ENCODE measurements around the gene AMOTL1.

DNA sequence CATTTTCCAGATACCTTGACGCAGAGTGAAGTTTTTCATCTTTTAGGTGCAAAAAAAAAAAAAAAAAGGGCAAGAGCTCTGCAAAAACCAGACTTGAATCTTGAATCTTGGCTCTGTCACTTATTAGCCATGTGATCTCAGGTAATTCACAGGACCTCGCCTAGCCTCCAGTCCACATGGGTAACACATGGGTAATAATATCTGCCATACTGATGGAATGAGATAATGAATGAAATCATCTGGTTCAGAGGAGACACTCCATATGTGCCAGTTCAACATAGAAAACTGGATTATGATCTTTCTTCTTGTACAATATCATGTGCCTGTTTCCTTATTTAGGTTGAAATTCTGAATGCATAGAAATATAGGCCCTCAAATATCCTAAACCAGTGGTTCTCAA, 8.6 kb upstream of the AMOTL1 start:
- TF ChIP-seq SUZ12 (IDR thresholded peaks at IDR 0.05; ENCODE audit: extremely low read depth, insufficient read depth, insufficient read length) = no peak
- TF ChIP-seq YY1 (IDR thresholded peaks at IDR 0.05; ENCODE audit: insufficient read depth, insufficient read length) = no peak
- TF ChIP-seq ZNF274 (IDR thresholded peaks at IDR 0.05; ENCODE audit: low read depth, low read length) = no peak
